HepG2 (cell line): ENCODE results near the gene VPS37B. TPM values are rescaled to one million over a fixed set of nuclear protein-coding genes. Genes with fewer than 3 reads are reported as not detected.

Experiments
- ATAC-seq: fragments of 200-7000 bp; cut with Tn5 transposase; 3 replicates; pipeline ENCODE4 v1.9.1; 2020; ENCODE audit warnings: mild to moderate bottlenecking, moderate library complexity
- BruUV-seq: library from RNA; stranded (reverse); fragments of 400-500 nt; replicated peaks from 2 replicates; lab custom pipeline; 2021; lab: Mats Ljungman, UMichigan
- CTCF ChIA-PET: fragments of 300-600 bp; formaldehyde crosslinking; extraction: SDS; loops from one replicate; lab custom pipeline; 2021; ENCODE audit warnings: low total read pairs, inconsistent platforms, low intra/inter-chr PET ratio; lab: Yijun Ruan, JAX
- POLR2A ChIA-PET: fragments of 350-600 bp; sonication (Branson Sonifier 250); formaldehyde crosslinking; loops from one replicate; lab custom pipeline; 2020; ENCODE audit warnings: antibody characterized with exemption, inconsistent platforms; lab: Yijun Ruan, JAX
- DNase-seq: peaks from one replicate; pipeline ENCODE4 v3.0.0-alpha.2; 2015; ENCODE audit warnings: low spot score
- FAIRE-seq: peaks from 3 replicates; lab custom pipeline; 2011; peaks lifted over from hg19 to GRCh38; lab: Jason Lieb, UNC
- H2AFZ ChIP-seq: one replicate; pipeline ENCODE4 v1.6.1; 2011; ENCODE audit warnings: low read length, inconsistent platforms
- H3K27ac ChIP-seq: fragments of 300-600 bp; 3 replicates; pipeline ENCODE4 v1.8.0; 2011; ENCODE audit warnings: mixed run types, mild to moderate bottlenecking, mixed read lengths, low read length, inconsistent platforms; ENCODE audit not compliant: insufficient read depth; ENCODE audit errors: extremely low read length
- H3K27me3 ChIP-seq, 2 experiments: fragments of 200-600 bp in 1 of 2; 2 replicates in 1 of 2; 3 replicates in 1 of 2; pipeline versions ENCODE4 v1.6.0 to v1.8.0; 2011; ENCODE audit warnings: low read length in 2 of 2, mild to moderate bottlenecking in 2 of 2, moderate library complexity in 2 of 2, inconsistent platforms in 1 of 2; ENCODE audit not compliant: insufficient read depth in 2 of 2, control insufficient read depth in 1 of 2
- H3K36me3 ChIP-seq, 2 experiments: fragments of 200-600 bp in 1 of 2; replicated peaks in 1 of 2; 2 replicates in 1 of 2; 3 replicates in 1 of 2; pipeline versions ENCODE4 v1.5.1 to v1.8.0; 2011; ENCODE audit warnings: low read length in 2 of 2, inconsistent platforms in 1 of 2; ENCODE audit not compliant: insufficient read depth in 2 of 2, control insufficient read depth in 1 of 2
- H3K4me1 ChIP-seq: 2 replicates; pipeline ENCODE4 v1.5.1; 2012; ENCODE audit warnings: low read length, inconsistent platforms; ENCODE audit not compliant: insufficient read depth
- H3K4me2 ChIP-seq: 2 replicates; pipeline ENCODE4 v1.6.0; 2011; ENCODE audit warnings: low read depth, low read length, inconsistent platforms
- H3K4me3 ChIP-seq, 3 experiments: fragments of 200-600 bp in 1 of 3; sonication (generic), shearing (Covaris generic) in 1 of 3; replicated peaks in 1 of 3; 2 replicates each; pipeline ENCODE4 v1.5.1; 2011 to 2016; ENCODE audit warnings: low read length in 3 of 3, inconsistent platforms in 2 of 3, low read depth in 2 of 3, mild to moderate bottlenecking in 2 of 3, control low read depth in 1 of 3, mixed read lengths in 1 of 3; ENCODE audit not compliant: insufficient read depth in 1 of 3
- H3K79me2 ChIP-seq: one replicate; pipeline ENCODE4 v1.6.1; 2011; ENCODE audit warnings: low read length, inconsistent platforms; ENCODE audit not compliant: insufficient read depth
- H3K9ac ChIP-seq: 2 replicates; pipeline ENCODE4 v1.6.0; 2011; ENCODE audit warnings: mild to moderate bottlenecking, low read depth, low read length, inconsistent platforms; ENCODE audit not compliant: insufficient read depth
- H3K9me3 ChIP-seq: 2 replicates; pipeline ENCODE4 v1.5.1; 2012; ENCODE audit warnings: mild to moderate bottlenecking, low read length
- H4K20me1 ChIP-seq: 2 replicates; pipeline ENCODE4 v1.6.0; 2011; ENCODE audit warnings: inconsistent platforms, mild to moderate bottlenecking, low read length, moderate library complexity; ENCODE audit not compliant: insufficient read depth
- ESRRA ChIP-seq: sonication (generic); formaldehyde crosslinking; IDR thresholded peaks from 2 replicates; pipeline ENCODE4 v1.5.1; 2020; ENCODE audit warnings: mild to moderate bottlenecking, low read depth, missing genetic modification reagents
- FIP1L1 ChIP-seq: fragments of 200-400 bp; formaldehyde crosslinking; IDR thresholded peaks from 2 replicates; pipeline ENCODE4 v1.6.1; 2018; ENCODE audit warnings: low read depth, mild to moderate bottlenecking, low read length, moderate library complexity, borderline replicate concordance; ENCODE audit not compliant: insufficient read depth
- HMGXB4 ChIP-seq, 2 experiments: sonication (generic) in 1 of 2; formaldehyde crosslinking in 1 of 2; IDR thresholded peaks; 2 replicates each; pipeline versions ENCODE4 v1.4.0 to v1.6.1; 2018 to 2020; ENCODE audit warnings: missing genetic modification reagents in 2 of 2, borderline replicate concordance in 1 of 2, low read depth in 1 of 2, mild to moderate bottlenecking in 1 of 2, missing biosample characterization in 1 of 2
- JARID2 ChIP-seq: sonication (generic); formaldehyde crosslinking; IDR thresholded peaks from 2 replicates; pipeline ENCODE4 v1.8.1; 2023; ENCODE audit warnings: missing genetic modification reagents, inconsistent platforms; ENCODE audit not compliant: insufficient replicate concordance
- KLF12 ChIP-seq: sonication (generic); formaldehyde crosslinking; IDR thresholded peaks from 2 replicates; pipeline ENCODE4 v1.4.0; 2020; ENCODE audit warnings: missing genetic modification reagents, borderline replicate concordance
- NFKB2 ChIP-seq: sonication (generic); formaldehyde crosslinking; IDR thresholded peaks from 2 replicates; pipeline ENCODE4 v1.4.0; 2020; ENCODE audit warnings: missing genetic modification reagents, borderline replicate concordance
- PATZ1 ChIP-seq: sonication (generic); formaldehyde crosslinking; IDR thresholded peaks from 2 replicates; pipeline ENCODE4 v1.4.0; 2020; ENCODE audit warnings: missing genetic modification reagents
- ZC3H13 ChIP-seq: sonication (generic); formaldehyde crosslinking; IDR thresholded peaks from 2 replicates; pipeline ENCODE4 v1.8.1; 2023; ENCODE audit warnings: mild to moderate bottlenecking, missing genetic modification reagents, moderate library complexity
- ZFY ChIP-seq: sonication (generic); formaldehyde crosslinking; IDR thresholded peaks from 2 replicates; pipeline ENCODE4 v1.4.0; 2020; ENCODE audit warnings: missing genetic modification reagents
- ZNF224 ChIP-seq: sonication (generic); formaldehyde crosslinking; IDR thresholded peaks from 2 replicates; pipeline ENCODE4 v1.5.0; 2020; ENCODE audit warnings: mild to moderate bottlenecking, missing genetic modification reagents
- ZNF513 ChIP-seq: sonication (generic); formaldehyde crosslinking; conservative IDR thresholded peaks from 2 replicates; pipeline ENCODE4 v1.5.0; 2020; ENCODE audit warnings: missing genetic modification reagents
- ZNF703 ChIP-seq: sonication (generic); formaldehyde crosslinking; IDR thresholded peaks from 2 replicates; pipeline ENCODE4 v1.5.1; 2020; ENCODE audit warnings: missing genetic modification reagents, mild to moderate bottlenecking, moderate library complexity, borderline replicate concordance
- ZNF724P ChIP-seq: sonication (generic); formaldehyde crosslinking; IDR thresholded peaks from 2 replicates; pipeline ENCODE4 v1.8.0; 2022; ENCODE audit warnings: missing genetic modification reagents, borderline replicate concordance
- ZNF747 ChIP-seq: sonication (generic); formaldehyde crosslinking; IDR thresholded peaks from 2 replicates; pipeline ENCODE4 v1.8.1; 2023; ENCODE audit warnings: missing genetic modification reagents, mild to moderate bottlenecking, borderline replicate concordance
- WGBS: methylation state at CpG from one replicate; pipeline ENCODE4 v1.1.6; 2017; ENCODE audit warnings: low lambda C conversion rate; 5-methylcytosine and 5-hydroxymethylcytosine counted together
- in situ Hi-C: cut with HindIII; loops from 2 replicates; pipeline ENCODE4 v1.10.0; 2017; ENCODE audit warnings: low pct_unique_long_range_greater_than_20kb; ENCODE audit not compliant: extremely low pct_ligation_motif_present
- intact Hi-C: fragments of 100-400 bp; cut with micrococcal nuclease; formaldehyde crosslinking; loops from one replicate; pipeline ENCODE4 v1.10.0; 2022; ENCODE audit not compliant: unreplicated experiment
- polyA plus RNA-seq, 8 experiments: library from polyadenylated mRNA; depleted of rRNA in 3 of 8; stranded (reverse) in 7 of 8; unstranded in 1 of 8; fragments of >200 nt; fragmentation: Illumina TruSeq in 4 of 8; extraction: Trizol in 4 of 8; gene quantifications; 2 replicates each; pipeline versions ENCODE4 v1.2.1 to v1.2.3, GENCODE V29; 2011 to 2016; ENCODE audit warnings: low read depth in 4 of 8, missing spikeins in 1 of 8, mixed read lengths in 1 of 8; ENCODE audit not compliant: insufficient read depth in 1 of 8
- total RNA-seq, 5 experiments: library from RNA; depleted of rRNA; stranded (reverse); fragments of >200 nt; fragmentation: Illumina TruSeq; extraction: Trizol; gene quantifications; 2 replicates each; pipeline ENCODE4 v1.2.3, GENCODE V29; 2016; ENCODE audit warnings: low read depth in 1 of 5

The VPS37B gene
- total and polyA plus RNA-seq, 2 of the 13 experiments (the other 11 are each of a cell fraction or from before 2014, with no cell fraction given), result 4.6 to 5.3 TPM

GRCh38 chr12:122866379-122866778 is 29.5 kb downstream of the VPS37B start (continued):
- TF ChIP-seq NFKB2 (CRISPR knock-in tag), result peak; percentile 51; the same call in 1 of the 2 replicates
- TF ChIP-seq PATZ1 (CRISPR knock-in tag), result peak; percentile 40; the same call in 1 of the 2 replicates
- TF ChIP-seq ZNF724P (CRISPR knock-in tag), result no peak
- no peak for TF ChIP-seq FIP1L1
- peak; percentile 45 for TF ChIP-seq ZFY (CRISPR knock-in tag)
- TF ChIP-seq, all 625 proteins: peak for 54

- DNase-seq (peak; percentile 69), FAIRE-seq (no peak), ATAC-seq (peak; percentile 60)
- Histone ChIP-seq H4K20me1 (no peaks in the 10 kb centered on the region), H3K4me3 (peak overlapping the region in 2 of 3 experiments; percentile 20 to 49; a peak in 3 of 6 replicates), H3K36me3 (peaks cover 1 to 3% of the 10 kb centered on the region in 2 experiments; a peak in 3 of 5 replicates), H3K9ac (peak overlapping the region; percentile 36), H2AFZ (no peak overlapping the region), H3K27ac (peak overlapping the region; percentile 82), H3K9me3 (no peaks in the 10 kb centered on the region), H3K4me2 (peak overlapping the region; percentile 66), H3K79me2 (no peaks in the 10 kb centered on the region), H3K4me1 (peaks cover 72% of the 10 kb centered on the region), H3K27me3 (no peaks in the 10 kb centered on the region)
- intact Hi-C loops (no loop called here), in situ Hi-C loops (loop anchor here (5.0 to 25.0 kb wide), 2 partner anchors 82 to 372 kb away; partner anchors contain the start of genes MPHOSPH9 and MTRFR)
- no TSS peak for BruUV-seq
- WGBS, result 52% methylated on average over 26 of the region's 43 CpGs
- ChIA-PET CTCF (interaction anchor here (1.2 kb wide), 1 partner anchor 87 kb away, joined by 3 read pairs; no protein-coding TSS in a partner anchor), POLR2A (interaction anchor here (1.1 kb wide), 1 partner anchor 24 kb away, joined by 4 read pairs; no protein-coding TSS in a partner anchor)
- TF ChIP-seq ESRRA (0 out of 2 replicates have a peak, but pooled peaks have one; percentile 16), HMGXB4 (CRISPR knock-in tag; IDR thresholded peaks at IDR 0.05; ENCODE audit: borderline replicate concordance in 1 of 2, low read depth in 1 of 2) (no peak; a peak in 2 of 4 replicates), JARID2 (CRISPR knock-in tag) (no peak), ZNF224 (CRISPR knock-in tag) (no peak), ZNF747 (CRISPR knock-in tag) (no peak), ZC3H13 (CRISPR knock-in tag) (peak; percentile 69; the same call in 1 of the 2 replicates), ZNF703 (CRISPR knock-in tag) (no peak), ZNF513 (no peak), KLF12 (CRISPR knock-in tag) (no peak)
Measured at GRCh38 chr12:122865268-122866231, 30.4 kb downstream of the VPS37B start.
